GM21360 (cell line): ENCODE results near the gene STX8.

Source experiments
- ATAC-seq: cut with Tn5 transposase; IDR thresholded peaks from one replicate; pipeline ENCODE4 v1.9.1; 2021; ENCODE audit warnings: mild to moderate bottlenecking, moderate library complexity; ENCODE audit not compliant: unreplicated experiment

The STX8 gene

DNA sequence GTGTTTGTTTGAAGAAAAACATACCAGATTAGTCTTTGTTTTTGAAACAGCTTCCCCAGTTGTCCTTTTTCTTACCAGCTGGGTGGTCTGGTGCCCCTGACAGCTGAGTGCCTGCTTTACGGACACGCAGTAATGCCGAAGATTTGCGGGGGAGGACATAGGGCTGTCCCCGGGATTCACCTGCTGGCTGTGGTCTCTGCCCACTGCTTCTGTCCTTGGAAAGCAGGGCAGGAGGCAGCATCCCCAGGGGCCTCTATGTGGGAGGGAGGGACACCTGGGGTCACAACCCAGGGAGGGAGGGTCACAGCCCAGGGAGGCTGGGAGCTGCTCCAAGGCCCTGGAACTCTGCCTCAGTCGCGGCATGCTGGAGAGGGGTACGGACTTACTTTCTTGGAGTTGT is 332.6 kb downstream of the STX8 start:
- no peak for ATAC-seq

GRCh38 chr17:9242497-9242881 is 333.1 kb downstream of the STX8 start:
- ATAC-seq = no peak

- ATAC-seq = no peak
Measured at GRCh38 chr17:9241774-9242496, 333.7 kb downstream of the STX8 start.

DNA sequence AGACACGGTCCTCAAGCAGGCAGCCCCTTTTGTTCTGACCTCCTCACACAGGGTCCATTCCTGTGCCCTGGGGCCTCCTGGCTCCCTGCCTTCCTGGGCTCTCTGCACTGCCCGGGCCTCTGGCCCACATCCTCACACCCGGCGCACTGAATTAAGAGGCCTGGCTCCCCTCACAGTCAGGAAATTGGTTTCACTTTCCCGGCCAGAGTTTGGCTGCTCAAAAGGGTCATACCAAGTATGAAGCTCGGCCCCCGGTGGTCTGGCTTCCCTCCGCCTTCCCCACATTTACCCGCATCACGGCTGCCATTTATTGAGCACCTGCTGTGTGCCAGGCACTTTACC is 334.3 kb downstream of the STX8 start:
- ATAC-seq = no peak

DNA sequence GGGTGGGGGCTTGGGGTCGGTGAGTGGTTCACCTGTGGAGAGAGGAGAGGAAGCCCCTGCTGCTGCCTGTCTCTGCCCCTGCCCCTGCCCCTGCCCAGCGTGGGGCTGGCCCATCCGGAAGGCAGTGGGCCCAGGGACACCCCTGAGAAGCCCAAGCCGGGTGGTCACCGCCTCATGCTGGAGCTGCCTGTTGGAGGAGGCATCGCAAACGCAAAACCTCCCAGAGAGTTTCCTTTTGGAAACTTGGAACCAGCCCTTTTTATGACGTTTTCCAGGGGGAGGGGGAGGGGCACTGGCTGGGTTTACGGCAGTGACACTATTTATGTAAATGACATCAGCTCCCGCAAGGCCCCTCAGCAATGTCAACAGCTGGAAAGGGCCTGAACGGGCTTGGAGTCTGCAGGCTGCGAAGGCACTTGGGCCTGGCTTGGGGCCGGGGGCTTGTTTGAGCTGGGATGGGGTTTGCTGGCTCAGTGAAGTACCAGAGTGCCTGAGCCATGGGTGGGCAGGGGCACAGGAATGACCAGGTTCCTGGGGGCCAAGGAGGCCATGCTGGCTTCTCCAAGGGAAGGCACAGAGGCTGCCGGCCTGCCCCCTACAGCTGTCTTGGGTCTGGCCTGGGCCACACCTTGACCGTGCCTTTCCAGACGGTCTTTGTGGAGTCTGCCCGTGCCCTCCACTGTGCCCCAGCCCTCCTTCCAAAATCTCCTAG is 334.8 kb downstream of the STX8 start:
- no peak for ATAC-seq

DNA sequence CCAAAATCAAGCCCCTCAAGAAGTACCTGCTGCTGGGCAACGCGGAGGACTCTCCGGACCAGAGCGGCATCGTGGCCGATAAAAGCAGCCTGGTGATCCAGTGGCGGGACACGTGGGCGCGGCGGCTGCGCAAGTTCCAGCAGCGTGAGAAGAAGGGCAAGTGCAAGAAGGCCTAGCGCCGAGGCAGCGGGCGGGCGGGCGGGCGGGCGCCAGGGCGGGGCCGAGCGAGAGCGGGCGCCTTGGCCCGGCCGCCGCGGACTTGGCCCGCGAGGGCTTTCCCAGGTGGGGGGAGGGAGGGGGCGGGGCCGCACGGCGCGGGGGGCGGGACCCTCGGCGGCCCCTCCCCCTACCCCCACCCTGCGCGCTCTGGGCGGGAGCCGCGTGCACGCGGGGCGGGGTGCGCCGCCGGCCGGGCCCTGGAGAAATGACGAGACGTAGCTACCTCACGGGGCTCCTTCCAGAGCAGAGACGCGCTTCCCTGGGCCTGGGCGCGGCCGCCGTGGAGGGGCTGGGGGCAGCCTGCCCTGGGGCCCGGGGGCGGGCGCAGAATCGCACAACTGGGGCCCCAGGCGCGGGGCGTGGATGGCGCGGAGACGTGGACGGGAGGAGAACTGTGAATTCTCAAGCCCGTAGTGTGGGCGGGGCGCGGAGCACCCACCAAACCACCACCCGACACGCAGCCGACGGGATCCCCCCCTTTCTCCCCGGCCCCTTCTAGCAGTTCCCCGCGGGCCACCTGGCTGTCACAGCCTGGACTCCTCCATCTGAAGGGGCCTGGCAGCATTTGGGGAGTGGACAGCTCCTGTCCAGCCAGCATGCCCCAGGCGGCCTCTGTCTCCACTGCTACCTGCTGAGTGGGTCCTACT is 335.6 kb downstream of the STX8 start:
- ATAC-seq = peak; percentile 50

DNA sequence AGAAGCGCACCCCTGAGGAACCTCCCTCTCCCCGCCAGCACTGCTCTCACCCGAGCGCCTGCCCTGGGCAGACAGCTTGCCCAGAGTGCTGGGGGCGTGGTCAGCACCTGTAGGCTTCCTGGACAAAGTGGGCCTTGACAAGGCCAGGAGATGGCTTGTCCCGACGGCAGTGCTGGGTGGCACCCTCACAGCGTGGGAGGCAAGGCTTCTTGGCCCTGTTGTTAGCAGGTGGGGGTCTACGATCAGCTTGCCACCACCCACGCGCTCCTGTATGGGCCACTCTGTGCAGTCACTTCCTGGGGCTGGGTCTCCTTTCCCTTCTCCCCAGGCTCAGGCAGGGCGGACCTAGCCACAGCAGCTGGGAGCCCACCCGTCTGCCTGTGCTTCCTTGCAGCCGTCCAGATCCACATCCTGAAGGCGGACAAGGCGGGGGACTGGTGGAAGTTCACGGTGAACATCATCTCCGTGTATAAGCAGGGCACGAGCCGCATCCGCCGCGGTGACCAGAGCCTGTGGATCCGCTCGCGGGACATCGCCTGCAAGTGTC is 336.3 kb downstream of the STX8 start:
- ATAC-seq = no peak

DNA sequence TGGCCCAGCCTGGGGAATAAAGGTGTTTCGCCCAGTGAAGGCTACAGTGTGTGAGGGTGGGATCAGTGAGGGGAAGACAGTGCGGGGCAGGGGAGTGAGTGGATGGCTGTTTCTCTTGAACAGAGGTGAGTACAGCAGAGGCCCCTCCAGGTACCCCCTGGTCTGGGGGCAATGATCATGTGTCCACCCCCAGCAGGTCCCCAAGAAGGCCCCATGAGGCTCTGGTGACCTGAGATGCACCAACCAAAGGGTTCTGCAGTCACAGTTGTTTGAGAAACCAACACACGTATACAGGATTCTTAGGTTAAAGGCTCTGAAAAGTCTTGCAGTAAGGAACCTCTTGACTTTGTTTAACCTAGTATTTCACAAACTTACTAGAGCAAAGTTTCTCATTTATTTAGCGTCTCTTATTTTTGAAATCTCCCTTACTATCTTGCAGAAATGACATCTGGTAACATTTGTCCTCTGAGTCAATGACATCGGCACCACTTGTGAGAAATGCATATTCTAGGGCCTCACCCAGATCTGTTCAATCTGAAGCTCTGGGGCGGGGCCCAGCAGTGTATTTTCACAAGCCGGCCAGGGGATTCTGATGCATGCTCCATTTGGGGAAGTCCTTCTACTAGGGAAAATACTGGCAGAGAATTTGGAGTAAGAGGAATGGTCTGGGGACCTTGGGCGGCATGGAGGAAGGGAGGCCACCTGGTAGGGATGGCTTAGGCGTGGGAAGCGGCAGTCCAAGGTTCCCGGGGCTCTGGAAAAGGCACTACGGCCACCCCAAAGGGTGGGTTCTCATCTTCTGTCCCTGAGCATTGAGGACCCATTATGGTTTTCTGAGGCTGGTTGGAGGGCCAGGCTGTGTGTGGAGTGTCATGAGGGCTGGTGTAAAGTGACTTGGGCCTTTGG is 337.0 kb downstream of the STX8 start:
- no peak for ATAC-seq

DNA sequence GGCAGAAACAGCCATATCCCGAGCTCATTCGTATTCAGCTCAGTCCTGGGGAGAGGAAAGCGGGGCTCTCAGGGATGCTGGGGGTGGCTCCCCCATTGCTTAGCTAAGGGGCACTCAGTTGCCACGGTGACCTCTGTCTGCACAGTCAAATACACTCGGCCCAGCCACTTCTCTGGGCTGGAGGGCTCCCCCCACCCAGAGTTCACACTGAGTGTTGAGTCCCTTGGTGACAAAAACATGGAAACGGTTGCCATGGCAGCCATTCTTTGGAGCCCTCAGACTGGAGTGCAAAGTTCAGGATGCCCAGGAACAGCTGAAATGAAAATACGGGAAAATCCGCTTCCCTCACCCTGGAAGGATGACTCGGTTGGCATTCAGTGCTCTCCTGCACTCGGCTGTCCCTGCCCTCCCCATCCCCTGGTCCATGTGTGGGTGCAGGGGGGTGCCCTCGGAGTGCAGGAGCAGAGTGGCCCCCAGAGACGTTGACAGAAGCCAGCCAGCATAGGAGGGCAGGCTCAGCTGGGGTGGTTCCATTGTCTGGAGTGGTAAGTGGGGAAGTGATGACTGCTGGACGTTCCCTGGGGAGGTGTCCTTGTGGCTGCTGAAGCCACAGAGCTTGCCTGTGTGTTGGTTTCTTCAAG is 337.8 kb downstream of the STX8 start:
- no peak for ATAC-seq

- no peak for ATAC-seq
Measured at GRCh38 chr17:9237053-9237410, 338.6 kb downstream of the STX8 start.

GRCh38 chr17:9236286-9237052 is 339.2 kb downstream of the STX8 start:
- no peak for ATAC-seq

- ATAC-seq = no peak
Measured at GRCh38 chr17:9235346-9235745, 340.3 kb downstream of the STX8 start.

DNA sequence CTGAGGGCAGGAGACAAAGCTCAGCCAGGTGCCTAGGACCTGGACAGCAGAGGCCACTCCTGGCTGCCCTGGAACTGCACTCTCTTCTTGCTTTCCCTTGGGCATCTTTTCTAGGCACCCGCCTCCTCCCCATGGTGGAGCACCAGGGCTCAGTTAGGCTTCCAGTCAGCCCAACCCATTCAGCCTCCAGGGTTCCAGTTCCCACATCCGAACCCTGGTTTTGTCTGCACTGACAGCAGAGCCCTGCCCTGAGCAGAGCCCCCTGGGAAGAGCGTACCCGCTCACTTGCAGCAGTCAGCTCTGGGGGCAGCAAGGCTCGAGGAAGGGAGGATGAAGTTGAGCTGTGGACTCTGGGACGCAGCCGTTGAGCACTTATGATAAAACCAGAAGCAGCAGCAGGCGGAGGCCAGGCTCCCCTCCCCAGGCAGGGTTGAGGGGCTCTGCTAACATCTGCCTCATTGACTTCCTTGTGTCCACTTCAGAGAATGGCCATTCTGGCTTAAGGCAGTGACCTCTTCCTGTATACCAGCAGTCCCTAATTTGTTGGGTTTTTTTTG is 341.2 kb downstream of the STX8 start:
- ATAC-seq = no peak

DNA sequence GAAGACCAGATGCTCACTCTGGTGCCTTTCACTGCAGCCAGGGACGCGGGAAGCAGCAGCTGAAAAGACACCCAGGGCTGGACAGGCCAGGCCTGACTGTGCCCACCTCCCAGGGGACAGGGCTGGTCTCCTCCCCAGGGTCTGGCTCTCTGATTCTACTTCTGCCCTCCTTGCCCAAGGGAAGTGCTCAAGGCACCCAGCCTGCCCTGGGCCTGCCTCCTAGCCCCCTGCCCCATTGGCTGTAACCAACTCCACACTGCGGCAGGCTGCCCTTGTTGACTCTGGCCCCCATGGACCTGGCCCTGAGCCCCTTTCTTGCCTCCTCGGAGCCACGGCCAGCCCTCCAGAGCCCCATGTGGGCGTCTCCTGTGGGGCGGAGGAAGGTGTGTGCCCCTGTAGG is 341.9 kb downstream of the STX8 start:
- ATAC-seq = no peak

DNA sequence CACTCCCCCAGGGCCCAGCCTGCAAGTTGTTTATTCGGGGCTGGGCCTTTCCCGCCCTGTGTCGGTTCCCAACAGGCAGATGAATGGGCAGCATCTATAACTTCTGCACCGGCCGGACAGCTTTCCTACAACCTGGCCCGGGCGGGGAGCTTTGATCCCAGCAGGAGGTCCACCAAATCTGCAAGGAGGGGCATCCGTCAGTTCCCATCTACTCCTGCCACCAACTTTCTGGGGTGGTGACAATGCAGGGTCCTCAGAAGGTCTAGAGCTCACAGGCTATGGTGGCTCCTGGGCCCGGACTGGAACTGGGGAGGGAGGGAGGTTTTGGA is 342.4 kb downstream of the STX8 start:
- no peak for ATAC-seq

DNA sequence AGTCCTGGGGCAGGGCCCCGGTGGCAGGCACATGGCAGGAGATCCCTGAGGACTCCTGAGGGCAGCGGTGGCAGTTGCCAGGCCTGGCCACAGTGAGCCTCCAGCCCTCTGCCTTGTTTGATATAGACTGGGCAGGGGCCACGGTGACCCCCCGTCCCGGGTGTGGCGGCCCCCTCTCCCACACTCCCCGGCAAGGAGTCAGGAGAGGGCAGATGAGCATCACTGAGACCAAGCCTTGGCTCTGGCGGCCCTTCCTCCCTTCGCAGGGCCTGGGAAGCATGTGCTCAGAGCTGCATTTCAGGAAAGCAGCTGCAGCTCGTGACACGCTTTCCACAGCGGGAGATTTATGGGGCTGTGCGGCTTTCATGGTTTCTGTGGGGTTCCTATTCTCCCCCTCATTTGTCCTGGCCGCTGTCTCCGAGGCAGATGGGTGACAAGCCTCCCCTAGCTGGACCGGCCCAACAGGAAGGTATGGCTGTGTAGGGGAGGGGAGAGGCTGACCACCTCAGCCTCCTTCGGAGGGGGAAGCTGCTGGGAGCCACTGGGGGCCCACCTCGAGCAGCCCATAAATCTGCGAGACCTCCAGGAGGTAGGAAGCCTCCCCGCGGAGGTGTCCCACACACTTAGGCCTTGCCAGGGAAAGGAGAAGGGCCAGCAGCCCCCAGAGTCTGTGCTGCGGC is 342.9 kb downstream of the STX8 start:
- no peak for ATAC-seq

GRCh38 chr17:9232155-9232475 is 343.5 kb downstream of the STX8 start:
- no peak for ATAC-seq

DNA sequence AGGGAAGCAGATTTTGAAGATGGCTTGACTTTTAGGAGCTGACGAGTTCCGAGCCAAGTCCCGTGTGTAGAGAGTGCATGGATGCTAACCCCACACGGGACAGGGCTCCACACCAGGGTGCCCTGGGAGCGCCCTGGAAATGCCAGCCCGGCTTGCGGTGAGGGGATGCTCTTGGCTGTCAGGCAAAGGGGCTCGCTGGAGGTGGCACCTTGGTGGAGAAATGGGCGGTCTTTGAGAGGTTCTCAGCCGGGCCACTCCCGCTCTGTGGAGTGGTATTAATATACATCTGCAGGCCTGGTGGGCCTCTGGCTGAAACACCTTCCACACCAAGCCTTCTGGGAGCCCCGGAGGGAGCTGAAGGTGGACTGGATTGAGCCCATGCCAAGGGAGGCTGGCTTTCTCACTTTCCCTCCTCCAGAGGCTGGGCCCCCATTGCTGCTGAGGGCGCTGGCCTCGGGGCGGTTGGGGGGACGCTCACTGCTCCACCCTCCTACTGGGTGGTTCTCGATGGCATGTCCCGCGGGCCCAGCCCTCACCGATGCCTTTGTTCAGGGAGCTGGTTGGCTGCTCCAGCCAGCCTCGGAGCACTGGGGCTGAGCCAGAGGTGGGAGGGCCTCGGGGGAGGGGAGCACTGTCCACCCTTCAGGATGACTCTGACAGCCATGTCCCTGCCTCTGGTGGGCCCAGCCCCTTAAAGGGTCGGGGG is 344.0 kb downstream of the STX8 start:
- ATAC-seq = no peak
